GM19452 (cell line): Measurements from ENCODE around the gene BAZ1A.

Source experiments
- ATAC-seq: cut with Tn5 transposase; IDR thresholded peaks from one replicate; pipeline ENCODE4 v1.9.1; 2021; ENCODE audit not compliant: unreplicated experiment

Gene BAZ1A

GRCh38 chr14:34723867-34724266 is 151.3 kb downstream of the BAZ1A start:
- ATAC-seq = no peak

- no peak for ATAC-seq
Measured at GRCh38 chr14:34722723-34723545, 152.2 kb downstream of the BAZ1A start.

GRCh38 chr14:34721129-34721528 is 154.0 kb downstream of the BAZ1A start:
- no peak for ATAC-seq

DNA sequence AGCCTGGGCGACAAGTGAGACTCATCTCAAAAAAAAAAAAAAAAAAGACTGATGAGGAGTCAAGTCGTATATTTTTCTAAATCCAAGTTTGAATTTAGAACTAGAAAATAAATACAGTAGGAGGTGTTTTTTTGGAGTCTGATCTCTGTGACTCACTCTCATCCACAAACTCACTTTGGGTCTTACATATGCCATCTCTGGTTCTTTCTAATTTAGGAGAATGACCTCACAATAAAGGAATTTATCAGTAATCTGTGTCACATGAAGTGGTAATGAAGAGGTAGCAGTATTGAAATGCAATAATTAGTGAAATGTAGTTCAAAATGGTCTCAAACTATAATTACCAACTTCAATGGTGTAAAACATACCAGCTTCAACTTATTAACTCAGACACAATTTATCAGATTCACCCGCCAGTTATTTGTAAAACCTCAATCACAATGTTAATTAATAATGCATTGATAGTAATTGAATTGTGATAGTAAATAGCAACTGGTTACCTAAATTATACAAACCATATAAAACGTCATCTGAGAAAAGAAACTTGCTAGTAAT is 156.3 kb downstream of the BAZ1A start:
- ATAC-seq = no peak

DNA sequence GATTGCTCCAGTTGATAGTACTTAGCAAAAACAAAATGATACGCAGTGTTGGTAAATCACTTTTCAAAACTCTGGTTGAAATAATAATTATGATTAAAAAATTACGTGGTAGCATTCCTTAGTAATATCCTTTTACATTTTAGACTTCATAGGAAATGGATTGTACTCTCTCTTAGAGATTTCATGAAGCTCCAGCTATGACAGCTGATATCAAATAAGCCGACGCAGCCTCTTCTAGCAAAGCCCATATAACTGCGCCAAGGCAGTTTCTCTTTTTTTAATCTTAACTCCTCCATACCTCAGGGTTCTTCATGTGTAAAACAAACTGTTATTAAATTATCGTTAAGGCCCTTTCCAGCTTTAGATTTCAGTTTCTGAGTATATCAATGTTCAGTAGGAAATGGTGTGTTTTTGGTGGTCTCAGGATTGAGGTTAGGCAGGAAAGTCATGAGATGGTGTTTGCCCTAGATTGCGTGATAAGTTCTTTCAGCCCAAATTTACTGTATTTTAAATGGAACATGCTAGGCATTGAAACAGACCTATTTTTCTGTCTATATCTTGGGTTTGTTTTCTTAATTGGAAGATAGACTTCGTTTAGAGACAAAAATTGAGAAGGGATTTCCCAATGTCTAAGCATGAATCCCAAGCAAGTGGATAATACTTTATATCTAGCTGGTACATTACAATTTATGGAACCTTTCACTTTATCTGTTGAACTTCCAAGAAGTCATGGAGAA is 159.9 kb downstream of the BAZ1A start:
- no peak for ATAC-seq

GRCh38 chr14:34714320-34715126 is 160.6 kb downstream of the BAZ1A start, which contains the start of gene CFL2:
Gene CFL2, minus strand, starts transcription at chr14:34714593. Its CDS starts 53 bp downstream, at chr14:34714540.
- ATAC-seq = peak; percentile 90

DNA sequence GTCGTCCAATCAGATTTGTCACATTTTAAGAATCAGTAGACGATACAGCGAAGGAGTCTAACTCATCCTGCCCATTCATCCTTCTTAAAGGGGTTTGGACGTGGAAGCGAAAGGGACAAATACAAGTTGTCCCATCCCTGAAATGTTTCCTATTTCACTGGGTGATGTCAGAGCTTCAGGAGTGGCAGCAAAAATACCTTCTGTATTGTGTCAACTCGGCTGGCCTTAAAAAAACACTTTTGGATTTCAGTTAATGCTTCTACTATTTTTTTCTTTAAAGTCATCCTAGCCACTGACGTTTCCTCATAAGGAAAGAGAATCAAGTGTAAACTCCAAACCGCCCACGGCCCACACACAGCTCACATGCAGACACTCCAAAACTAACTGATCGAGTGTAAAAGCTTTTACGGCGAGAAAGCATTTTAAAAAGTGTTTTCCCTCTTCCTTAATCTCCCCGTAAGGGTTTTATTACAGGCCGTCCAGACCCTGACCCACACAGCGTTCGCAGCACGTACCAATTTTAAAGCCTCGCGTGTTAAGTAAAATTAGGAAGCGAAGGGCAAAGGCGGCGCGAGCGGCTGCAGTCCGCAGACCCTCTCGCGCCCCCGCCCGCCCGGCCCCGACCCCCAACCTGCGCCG is 161.4 kb downstream of the BAZ1A start:
- peak; percentile 20 for ATAC-seq

GRCh38 chr14:34713122-34713680 is 162.0 kb downstream of the BAZ1A start:
- no peak for ATAC-seq

DNA sequence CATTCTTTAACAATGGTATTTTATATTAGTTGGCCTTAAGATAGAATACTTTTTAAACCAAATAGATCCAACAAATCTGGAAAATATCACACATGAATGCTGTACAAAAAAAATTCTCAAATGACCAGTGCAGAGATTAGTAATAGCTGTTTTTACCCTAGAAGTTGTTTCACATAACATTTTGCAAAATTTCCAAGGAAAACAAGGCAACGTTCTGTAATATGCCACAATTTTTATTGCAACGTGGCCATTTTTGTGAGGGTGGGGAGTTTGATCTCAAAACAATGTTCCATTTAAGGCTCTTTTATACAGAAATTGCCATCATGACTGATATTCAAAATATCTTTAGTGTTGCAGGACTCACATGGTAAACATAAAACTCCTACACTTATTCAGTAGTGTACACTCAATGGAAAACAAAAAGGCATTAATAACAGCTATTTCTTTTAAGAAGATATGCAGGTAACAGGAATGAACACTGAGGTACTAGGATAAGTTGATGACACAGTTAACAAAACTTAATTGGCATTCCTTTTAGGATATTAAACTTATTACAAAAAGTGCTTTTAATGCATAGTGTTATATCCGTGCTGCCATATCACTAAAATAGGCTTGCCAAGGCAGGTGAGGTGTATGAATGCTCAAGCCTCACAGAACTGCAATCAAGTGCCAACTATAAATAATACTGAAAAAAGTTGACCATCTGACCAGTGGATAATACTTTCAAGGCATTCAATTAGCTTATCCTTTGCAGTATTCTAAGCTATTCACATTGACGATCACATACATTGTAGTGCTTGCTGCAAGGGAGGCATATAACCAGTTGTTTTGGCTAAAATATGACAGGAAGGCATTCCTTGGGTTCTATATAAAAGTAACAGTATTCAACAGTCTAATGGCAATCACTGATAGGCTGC is 163.1 kb downstream of the BAZ1A start:
- no peak for ATAC-seq

DNA sequence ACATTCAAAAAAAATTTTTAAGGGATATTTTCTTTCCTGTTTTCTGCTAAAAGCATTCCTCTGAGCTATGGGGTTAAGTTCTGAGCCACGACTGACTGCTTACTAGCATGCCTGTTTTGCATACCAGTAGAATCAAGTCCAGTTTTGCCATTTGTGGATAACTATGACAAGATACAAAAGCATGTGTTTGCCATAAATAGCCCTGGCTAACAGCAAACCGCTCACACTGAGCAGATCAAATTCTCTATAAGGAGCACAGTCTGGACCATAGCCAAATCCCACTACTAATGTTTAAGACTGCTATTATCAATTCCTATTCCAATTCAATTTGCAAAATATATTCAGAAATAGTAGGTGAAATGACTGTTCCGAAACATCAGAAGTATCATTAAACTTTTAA is 164.0 kb downstream of the BAZ1A start:
- no peak for ATAC-seq

GRCh38 chr14:34710744-34711143 is 164.4 kb downstream of the BAZ1A start:
- ATAC-seq = no peak

DNA sequence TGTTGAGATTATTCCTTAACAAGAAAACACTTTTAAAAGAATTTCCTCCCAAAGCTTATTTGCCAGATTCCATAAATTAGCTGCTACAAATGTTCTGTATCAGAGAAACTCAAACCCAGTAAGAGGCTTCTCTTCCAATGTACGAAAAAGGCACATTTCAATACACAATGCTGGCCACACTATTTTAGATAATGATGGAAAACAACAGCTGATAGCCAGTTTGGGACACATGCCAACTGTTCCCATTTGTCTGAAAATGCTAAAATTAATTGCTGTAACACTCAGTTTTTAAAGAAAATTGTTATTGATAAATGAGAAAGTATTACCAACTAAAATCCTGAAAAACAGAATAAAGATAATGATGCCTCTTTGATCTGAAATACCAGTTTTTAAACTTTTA is 165.2 kb downstream of the BAZ1A start:
- ATAC-seq = no peak

DNA sequence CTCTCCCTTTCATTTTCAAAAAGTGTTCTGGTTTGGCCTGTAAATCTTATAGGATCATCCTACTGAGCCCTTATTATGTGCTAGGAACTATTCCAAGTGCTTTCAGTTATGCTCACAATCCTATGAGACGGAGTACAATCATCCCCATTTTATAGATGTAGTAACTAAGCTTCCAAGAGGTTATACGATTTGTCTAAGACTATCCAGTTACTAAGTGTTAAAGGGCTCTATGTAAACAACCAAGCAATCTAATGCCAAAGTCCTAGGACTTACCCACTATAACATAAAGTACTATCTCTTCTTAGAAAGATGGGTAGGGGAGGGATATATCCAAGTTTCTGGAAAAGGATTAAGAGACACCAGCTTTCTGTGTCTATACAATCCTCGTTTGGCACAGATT is 167.4 kb downstream of the BAZ1A start:
- ATAC-seq = no peak
